Epidermal melanocyte (primary cell): ENCODE results near the gene AKTIP.
A peak's percentile ranks its signal among the peaks of the same experiment; 100 is the strongest.
"Not testable (repeated sequence)": the region's sequence is repeated elsewhere in the genome, so short reads cannot be mapped to it uniquely, and the experiment has no call there.

Source experiments
- DNase-seq: peaks from one replicate; pipeline ENCODE4 v3.0.0; 2011; ENCODE audit warnings: low spot score; ENCODE audit not compliant: insufficient read length

The AKTIP gene

DNA sequence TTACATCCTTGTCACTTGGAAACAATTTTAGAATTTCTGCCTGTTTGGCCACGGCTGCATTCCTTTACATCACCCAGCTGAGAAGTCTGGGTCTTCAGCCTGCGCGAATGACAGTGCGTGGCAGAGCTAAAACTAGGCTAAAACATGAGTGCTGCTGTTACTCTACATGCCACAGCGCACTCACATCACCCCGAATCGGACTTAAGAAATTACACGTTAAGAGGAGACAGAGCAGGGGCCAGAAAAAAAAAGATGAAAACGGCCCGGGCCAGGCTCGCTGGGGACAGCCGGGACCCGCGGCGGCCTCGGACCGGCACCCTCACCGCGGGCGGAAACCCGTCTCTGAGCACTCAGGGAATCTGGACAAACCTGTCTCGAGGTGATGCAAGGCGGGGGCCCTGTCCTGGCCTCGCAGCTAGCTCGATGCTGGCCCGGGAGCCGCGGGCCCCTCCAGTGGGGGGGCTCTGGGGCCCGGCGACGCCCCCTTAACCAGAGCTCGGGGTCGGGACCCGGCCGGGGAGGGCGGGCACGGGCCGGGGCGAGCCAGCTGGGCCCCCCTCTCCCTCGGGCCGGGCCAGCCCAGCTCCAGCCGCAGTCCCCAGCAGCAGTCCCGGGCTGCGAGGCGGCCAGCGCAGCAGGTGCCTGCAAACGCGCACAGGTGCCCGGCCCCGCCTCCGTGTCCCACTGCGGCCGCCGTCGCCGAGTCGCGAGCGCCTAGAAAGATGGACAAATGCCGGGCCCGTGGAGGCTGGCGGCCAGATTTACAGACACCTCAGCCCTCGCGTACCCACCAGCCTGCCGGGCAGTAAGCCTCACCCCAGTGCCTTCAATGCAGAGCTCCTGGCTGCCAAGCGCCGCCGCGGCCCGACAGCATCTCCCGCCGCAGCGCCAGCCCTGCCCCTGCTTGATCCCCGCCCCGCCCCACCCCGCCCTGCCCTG is at the start of gene AKTIP:
TSS of gene AKTIP (minus strand) at position 879 of the 939 bp plus-strand sequence. CDS start 2,950 bp downstream, outside the sequence.
- DNase-seq, result no peak

- DNase-seq, result peak; percentile 87
These were observed 47.1 kb upstream of the AKTIP start for GRCh38 chr16:53549970-53550690.

GRCh38 chr16:53546988-53547391 is 44.0 kb upstream of the AKTIP start:
- no peak for DNase-seq

DNA sequence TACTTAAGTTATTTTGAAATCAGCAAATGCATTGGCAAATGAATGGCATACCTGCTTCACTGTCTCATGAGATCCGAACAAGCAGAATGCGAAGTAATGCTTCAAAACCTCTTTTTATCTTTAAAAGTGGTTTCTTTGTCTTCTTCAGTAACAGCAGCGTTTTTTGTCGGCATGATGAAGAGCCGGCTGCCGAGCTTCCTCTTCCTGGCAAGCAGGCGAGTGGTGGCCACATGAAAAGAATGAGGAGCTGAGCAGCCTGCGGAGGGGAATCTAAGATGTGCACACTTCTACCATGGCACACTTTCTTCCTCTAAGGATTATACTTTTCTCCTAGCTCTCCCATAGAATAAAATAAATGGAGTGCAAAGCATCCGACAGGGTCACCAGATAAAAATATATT is 42.4 kb upstream of the AKTIP start:
- DNase-seq, result no peak

DNA sequence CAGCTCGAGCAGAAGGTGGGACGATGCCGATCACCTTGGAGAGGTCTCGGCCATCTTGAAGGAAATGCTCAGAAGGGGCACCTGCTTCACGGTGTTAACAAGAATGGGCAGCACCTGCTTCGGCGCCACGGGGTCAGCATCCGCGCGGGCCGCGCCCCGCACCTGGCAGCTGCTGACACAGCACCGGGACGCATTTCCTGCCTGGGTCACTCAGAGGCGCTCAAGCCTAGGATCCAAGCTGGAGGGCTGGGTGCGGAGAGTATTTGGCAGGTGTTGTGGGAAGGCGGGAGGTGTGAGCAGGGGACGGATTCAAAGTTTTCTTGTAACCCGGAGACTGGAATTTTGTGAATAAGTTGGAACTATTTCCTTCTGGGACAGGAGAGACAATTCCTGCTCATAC is 39.3 kb upstream of the AKTIP start:
- no peak for DNase-seq

DNA sequence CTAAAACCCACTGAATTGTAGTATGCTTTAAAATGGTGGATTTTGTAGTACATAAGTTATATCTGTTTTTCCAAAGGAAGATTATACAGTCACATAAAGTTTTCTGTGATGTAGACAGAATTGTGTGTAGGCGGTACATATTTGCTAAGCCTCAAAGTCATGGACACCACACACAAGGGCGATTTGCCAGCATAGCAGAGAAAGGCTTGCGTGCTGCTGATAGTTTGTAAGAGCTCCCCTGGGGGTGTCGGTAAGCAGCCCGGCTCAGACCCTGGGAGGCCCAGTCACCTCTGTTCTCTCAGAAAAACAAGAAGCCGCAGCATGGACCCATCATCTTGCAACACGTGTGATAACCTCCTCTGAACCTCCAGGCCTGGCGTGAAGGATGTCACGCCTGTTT is 38.3 kb upstream of the AKTIP start:
- DNase-seq, result no peak

DNA sequence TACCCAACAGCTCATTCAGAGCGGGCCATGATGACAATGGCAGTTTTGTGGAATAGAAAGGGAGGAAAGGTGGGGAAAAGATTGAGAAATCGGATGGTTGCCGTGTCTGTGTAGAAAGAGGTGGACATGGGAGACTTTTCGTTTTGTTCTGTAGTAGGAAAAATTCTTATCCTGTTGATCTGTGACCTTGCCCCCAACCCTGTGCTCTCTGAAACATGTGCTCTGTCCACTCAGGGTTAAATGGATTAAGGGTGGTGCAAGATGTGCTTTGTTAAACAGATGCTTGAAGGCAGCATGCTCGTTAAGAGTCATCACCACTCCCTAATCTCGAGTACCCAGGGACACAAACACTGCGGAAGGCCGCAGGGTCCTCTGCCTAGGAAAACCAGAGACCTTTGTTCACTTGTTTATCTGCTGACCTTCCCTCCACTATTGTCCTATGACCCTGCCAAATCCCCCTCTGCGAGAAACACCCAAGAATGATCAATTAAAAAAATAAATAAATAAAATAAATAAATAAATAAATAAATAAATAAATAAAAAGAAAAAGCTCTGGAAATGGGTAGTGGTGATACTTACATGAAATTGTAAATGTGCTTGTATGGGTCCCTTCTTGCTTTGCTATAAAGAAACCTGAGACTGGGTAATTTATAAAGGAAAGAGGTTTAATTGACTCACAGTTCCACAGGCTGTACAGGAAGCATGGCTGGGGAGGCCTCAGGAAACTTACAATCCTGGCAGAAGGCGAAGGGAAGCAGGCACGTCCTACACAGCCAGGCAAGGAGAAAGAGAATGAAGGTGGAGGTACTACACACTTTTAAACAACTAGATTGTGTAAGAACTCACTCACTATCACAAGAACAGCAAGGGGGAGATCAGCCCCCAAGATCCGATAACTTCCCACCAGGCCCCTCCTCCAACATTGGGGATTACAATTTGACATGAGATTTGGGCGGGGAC is 37.0 kb upstream of the AKTIP start:
- DNase-seq, result not testable (repeated sequence)

DNA sequence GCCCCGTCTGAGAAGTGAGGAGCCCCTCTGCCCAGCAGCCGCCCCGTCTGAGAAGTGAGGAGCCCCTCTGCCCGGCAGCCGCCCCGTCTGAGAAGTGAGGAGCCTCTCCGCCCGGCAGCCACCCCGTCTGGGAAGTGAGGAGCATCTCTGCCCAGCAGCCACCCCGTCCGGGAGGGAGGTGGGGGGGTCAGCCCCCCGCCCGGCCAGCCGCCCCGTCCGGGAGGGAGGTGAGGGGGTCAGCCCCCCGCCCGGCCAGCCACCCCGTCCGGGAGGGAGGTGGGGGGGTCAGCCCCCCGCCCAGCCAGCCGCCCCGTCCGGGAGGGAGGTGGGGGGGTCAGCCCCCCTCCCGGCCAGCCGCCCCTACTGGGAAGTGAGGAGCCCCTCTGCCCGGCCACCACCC is 36.3 kb upstream of the AKTIP start:
- not testable (repeated sequence) for DNase-seq

DNA sequence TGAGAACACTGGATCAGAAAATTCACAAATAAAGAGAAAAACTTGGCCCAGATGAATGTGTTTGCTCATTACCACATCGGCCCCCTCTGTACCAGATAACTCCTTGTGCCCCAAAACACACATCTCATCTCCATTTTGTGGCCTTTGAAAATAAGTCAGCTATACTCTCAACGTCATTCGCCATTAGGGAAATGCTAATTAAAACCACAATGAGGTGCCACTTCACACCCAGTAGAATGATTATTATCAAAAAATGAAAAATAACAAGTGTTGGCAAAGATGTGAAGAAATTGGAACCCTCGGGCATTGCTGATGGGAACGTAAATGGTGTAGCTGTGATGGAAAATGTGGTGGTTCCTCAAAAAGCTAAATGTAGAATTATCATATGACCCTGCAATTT is 34.6 kb upstream of the AKTIP start:
- no peak for DNase-seq

DNA sequence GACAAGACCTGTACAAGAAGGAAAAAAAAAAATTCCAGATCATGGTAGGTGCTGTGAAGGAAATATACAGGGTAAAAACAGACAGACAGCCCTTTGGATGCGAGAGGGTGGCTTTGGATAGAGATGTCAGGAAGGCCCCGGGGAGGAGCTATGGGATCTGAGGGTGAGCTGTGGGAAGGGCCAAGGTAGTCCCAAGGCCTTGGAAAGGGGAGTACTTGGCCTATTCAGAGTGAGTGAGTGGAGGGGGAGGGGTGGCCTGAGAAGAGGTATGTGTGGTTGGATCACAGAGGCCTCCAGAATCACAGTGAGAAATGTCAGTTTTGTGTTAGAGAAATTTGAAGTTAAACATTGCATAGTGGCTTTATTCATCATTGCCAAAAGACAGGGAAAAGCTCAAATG is 31.2 kb upstream of the AKTIP start:
- DNase-seq, result no peak

DNA sequence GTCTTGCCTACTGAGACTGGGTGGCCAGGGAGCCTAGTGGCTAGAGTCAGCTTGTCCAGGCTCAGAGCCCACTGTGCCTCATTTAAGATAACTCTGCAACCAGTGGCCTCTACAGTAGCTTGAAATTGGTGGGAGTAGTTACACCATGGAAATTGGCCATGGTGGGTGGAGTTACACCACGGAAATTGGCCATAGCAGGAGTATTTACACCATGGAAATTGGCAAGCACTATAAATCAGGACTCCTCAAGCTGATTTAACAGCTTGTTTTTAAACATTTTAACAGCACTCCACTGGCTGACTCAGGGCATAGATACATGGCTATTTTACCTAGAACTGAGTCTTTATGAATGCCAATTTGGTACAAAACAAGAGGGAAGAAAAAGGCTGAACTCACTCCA is 27.7 kb upstream of the AKTIP start:
- DNase-seq, result no peak

DNA sequence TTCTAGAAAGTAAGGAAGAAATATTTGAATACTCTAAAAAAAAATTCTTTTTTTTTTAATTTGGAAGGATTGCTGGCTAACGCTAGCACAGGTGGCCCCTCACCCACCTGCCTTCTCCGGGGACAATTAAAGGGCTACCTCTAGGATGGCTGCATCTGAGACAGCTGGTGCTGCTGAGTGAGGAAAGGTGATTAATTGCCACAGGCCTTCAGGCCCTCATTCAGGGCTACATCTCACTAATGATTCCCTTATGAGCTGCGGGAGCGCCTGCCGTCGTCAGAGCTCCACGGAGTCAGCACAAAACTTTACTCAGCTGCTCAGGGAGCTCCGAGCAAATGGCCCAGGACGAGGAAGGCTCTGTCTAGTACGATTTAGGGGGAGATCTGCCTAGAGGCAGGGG is 27.0 kb upstream of the AKTIP start:
- DNase-seq, result no peak

- no peak for DNase-seq
These were observed 26.5 kb upstream of the AKTIP start for GRCh38 chr16:53529513-53529912.

DNA sequence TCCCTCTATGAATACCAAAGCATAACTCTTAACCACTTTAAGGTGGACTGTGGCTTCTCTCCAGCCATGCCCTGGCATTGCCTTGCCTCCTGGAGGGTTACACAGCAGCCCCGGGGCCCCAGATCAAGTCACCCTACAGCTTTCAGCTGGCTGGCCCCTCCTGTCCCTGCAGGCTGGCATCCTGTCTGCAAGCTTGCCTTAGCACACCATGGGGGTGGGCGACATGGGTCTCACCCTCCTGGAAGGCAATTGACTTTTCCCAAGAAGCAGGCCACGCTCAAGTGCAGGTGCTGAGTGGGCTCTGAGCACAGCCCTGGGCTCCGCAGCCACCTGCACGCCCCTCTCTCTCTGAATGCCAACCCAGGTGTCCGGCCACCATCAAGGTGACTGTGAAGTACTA is 25.8 kb upstream of the AKTIP start:
- no peak for DNase-seq

DNA sequence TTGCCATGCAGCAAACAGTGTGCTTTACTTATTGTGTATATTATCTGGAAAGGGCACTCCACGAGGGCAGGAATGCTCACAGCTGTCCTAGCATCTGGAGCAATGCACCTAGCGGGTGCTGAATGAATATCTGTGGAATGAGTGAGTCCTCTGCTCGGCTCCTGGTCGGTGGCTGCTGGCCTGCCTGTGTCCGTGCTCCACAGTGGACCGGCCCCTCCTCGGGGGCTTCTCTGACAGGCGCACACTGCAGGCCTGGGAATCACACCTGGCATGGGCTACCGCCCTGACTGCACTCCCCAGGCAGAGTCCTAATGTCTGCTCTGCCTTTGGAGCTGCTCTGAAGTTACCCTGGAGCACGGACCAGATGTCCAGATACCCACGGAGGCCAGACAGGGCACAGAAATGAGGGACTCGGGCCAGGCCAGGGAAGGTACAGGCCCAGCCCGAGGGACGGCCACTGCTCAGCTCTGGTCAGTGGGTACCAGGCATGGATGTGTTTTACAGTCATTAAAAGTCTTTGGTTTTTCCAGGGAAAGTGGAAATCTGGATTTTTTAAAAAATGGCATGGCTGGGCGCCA is 21.1 kb upstream of the AKTIP start:
- no peak for DNase-seq

DNA sequence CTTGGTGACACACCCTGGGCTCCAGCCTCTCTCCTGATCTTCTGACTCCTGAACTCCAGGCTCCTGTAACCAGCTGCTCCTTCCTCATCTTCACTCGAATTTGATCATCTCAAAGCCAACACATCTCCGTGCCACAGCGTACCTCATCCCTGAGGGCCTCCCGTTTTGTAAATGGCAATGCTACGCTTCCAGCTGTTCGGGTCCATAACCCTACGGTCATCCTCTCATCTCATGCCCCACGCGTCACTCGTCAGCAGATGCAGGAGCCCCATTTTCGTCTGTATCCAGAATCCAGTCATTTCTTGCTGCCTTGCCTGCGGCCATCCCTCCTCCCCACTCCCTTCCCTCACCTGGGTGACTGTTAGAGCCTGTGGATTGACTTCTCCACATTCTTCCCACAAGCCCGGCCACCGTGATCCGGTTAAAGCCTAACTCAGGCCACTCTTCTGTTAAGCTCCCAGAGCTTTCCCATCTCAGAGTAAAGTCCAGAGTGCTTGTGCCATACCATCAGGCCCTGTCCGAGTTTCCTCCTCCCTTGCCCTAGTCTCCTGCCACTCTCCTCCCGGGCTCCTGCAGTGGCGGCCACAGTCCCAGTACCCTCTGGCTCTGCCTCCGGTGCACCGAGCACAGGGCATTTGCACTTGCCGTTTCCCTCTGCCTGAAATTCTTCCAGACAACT is 20.3 kb upstream of the AKTIP start:
- DNase-seq, result no peak

DNA sequence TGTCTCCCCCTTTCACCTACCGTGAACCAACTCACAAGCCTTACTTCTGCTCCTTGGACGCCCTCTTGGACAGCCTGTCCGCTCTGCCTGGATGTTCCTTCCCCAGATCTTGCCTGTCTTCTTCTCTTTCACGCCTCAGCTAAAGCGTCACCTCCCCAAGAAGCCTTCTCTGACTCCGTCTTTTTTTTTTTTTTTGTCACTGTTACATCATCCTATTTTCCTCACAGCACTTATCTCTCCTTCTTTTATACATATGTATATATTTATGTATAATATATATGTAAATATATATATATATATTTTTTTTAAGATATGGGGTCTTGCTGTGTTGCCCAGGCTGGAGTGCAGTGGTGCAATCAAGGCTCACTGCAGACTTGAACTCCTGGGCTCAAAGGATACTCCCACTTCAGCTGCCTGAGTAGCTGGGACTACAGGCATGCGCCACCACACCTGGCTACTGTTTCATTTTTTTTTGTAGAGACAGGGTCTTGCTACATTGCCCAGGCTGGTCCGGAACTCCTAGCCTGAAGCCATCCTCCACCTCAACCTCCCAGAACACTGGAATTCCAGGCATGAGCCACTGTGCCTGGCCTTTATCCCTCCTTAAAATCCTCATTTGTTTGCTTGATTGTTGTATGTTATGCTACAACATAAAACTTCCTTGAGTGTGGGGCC is 16.5 kb upstream of the AKTIP start:
- no peak for DNase-seq

GRCh38 chr16:53518550-53519416 is 15.8 kb upstream of the AKTIP start:
- DNase-seq, result no peak

GRCh38 chr16:53517851-53518250 is 14.8 kb upstream of the AKTIP start:
- no peak for DNase-seq
